ENCODE results near the gene SEMA4C. TPM values are rescaled to one million over a fixed set of nuclear protein-coding genes. Genes with fewer than 3 reads are reported as not detected.

The SEMA4C gene
- total RNA-seq, 2 donors from 2014 or later, result 17.0 to 18.0 TPM

DNA sequence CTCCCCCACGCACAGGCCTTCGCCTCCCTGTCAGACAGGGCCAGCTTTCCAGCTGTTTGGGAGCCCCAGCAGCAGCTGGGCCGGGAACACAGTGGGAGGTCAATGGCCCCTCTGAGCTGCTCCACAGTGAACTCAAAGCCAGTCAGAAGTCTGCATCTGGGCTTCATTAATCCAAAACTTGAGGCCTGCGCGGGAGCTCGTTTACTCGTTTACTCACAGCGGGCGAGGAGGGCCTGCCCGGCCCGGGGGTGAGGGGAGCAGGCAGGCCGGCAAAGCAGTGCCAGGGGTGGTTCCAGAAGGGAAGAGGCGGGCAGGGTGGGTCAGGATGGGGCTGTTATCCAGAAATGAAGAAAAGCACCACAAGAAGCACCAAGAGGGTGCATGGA, 36.8 kb upstream of the SEMA4C start:
- Mint-ChIP-seq H3K27ac (peak overlapping the region in 1 of 2 donors; percentile 31), H3K9me3 (no peaks in the 10 kb centered on the region), H3K4me1 (ENCODE audit: low read depth in 2 of 2) (peaks cover 8 to 16% of the 10 kb centered on the region in 2 donors), H3K36me3 (no peaks in the 10 kb centered on the region), H3K4me3 (no peak overlapping the region), H3K27me3 (no peaks in the 10 kb centered on the region)
- no peak for ATAC-seq
- DNase-seq (ENCODE audit: low spot score), result no peak

GRCh38 chr2:96903815-96904214, 33.9 kb upstream of the SEMA4C start:
- Mint-ChIP-seq H3K9me3 (no peaks in the 10 kb centered on the region), H3K27ac (no peak overlapping the region)
- ATAC-seq, result no peak

DNA sequence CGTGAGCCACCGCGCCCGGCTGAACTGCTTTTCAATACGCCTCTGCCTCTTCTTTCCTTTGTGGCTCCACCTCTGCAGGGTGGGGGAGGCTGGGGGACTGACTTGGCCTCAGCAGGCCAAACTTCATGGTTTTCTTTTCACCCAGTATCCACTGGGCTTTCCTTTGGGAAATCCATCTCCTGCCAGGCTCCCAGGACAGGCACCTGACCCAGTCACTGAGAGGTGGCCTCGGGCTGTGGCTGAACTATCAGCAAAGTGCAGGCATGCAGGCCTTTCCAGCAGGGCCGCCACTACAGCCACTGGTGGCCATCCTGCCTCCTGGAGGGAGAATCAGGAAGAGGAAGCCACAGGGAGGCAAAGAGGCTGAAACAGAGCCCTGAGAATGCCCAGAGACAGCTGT, 33.4 kb upstream of the SEMA4C start:
- Mint-ChIP-seq H3K4me3 (no peak overlapping the region), H3K36me3 (no peaks in the 10 kb centered on the region), H3K27me3 (no peaks in the 10 kb centered on the region), H3K4me1 (ENCODE audit: low read depth in 2 of 2) (peaks cover 0 to 11% of the 10 kb centered on the region in 2 donors), H3K27ac (no peak overlapping the region), H3K9me3 (no peaks in the 10 kb centered on the region)
- ATAC-seq (no peak), DNase-seq (ENCODE audit: low spot score) (no peak)

More at GRCh38 chr2:96903815-96904214, 33.9 kb upstream of the SEMA4C start:
- no peak for DNase-seq (ENCODE audit: low spot score)
- Mint-ChIP-seq H3K4me3 (no peak overlapping the region), H3K4me1 (ENCODE audit: low read depth in 2 of 2) (peaks cover 0 to 9% of the 10 kb centered on the region in 2 donors), H3K36me3 (no peaks in the 10 kb centered on the region), H3K27me3 (no peaks in the 10 kb centered on the region)

DNA sequence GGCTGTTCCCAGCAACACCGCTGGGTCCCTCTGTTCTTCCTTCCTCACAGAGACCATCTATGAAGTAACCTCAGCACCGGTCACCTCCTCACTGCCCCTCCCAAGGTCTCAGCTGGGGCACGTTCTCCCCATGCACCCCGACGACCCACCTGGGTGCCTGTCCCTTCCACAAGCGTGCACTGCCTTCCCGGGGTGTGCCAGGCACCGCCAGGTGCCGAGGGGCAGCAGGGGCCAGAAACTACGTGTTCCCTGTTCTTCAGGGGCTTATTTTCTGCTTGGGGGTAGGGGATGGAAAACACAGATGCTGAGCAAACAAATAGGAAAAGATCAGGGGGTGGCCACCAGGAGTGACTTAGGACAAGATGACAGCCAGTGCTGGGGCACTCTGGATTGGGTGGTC, 30.4 kb upstream of the SEMA4C start:
- DNase-seq (ENCODE audit: low spot score) (no peak), ATAC-seq (no peak)
- no peak overlapping the region for H3K4me3 Mint-ChIP-seq
- H3K4me1 Mint-ChIP-seq (ENCODE audit: low read depth in 2 of 2), result peaks cover 9 to 29% of the 10 kb centered on the region in 2 donors
- H3K27ac Mint-ChIP-seq, result peak overlapping the region in 1 of 2 donors; percentile 3
- no peaks in the 10 kb centered on the region for H3K9me3 Mint-ChIP-seq
- no peaks in the 10 kb centered on the region for H3K27me3 Mint-ChIP-seq
- no peaks in the 10 kb centered on the region for H3K36me3 Mint-ChIP-seq

DNA sequence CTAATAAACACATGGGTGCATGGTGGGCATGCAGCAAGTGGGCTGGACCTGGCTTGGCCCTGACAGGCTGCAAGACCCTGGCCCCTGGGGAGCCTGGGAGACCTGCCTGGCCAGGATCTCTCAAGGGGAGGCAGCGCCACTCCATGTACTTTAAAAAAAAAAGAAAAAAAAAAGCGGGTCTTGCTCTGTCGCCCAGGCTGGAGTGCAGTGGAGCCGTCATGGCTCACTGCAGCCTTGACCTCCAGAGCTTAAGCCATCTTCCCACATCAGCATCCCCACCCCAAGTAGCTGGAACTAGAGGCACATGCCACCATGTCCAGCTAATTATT, 29.5 kb upstream of the SEMA4C start:
- DNase-seq (ENCODE audit: low spot score) (no peak), ATAC-seq (no peak)
- H3K9me3 Mint-ChIP-seq, result no peaks in the 10 kb centered on the region
- H3K36me3 Mint-ChIP-seq, result no peaks in the 10 kb centered on the region
- H3K27ac Mint-ChIP-seq, result no peak overlapping the region
- H3K27me3 Mint-ChIP-seq, result no peaks in the 10 kb centered on the region
- no peak overlapping the region for H3K4me3 Mint-ChIP-seq
- H3K4me1 Mint-ChIP-seq (ENCODE audit: low read depth in 2 of 2), result peaks cover 9 to 33% of the 10 kb centered on the region in 2 donors

DNA sequence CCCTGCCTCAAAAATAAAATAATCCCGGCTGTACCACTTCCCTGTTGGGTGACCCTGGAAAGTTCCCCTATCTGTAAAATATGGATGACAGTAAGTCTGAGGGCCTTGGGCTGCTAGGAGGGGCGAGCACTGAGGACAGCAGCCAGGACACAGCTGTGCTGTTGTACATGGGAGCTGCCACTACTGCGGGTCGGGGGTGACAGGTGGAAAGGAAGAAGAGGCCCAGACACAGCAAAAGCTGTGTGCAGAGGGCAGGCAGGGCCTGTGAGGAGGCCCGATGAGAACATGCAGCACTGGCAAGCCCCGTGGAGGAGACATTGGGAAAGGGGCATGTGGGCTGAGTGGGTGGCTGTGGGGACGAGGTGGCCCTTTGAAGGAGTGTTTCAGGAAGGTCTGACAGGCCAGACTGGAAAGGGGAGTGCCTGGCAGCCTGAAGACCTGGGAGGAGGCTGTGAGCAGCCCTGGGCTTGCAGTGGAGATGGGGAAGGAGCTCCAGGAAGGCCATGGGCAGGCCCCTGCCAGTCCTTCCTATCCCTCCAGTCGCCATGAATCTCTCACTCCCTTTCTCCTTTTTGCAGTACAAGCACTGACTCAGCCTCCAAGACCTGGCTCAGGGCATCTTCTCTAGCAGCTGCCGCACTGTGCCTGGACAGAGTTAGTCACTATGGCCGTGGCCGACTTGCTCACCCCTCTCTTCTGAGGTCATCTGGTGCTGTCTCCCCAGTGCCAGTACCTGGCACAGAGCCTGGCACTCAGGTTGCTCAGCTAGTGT, 28.9 kb upstream of the SEMA4C start:
- Mint-ChIP-seq H3K9me3 (no peaks in the 10 kb centered on the region), H3K27ac (no peak overlapping the region)
- no peak for ATAC-seq

DNA sequence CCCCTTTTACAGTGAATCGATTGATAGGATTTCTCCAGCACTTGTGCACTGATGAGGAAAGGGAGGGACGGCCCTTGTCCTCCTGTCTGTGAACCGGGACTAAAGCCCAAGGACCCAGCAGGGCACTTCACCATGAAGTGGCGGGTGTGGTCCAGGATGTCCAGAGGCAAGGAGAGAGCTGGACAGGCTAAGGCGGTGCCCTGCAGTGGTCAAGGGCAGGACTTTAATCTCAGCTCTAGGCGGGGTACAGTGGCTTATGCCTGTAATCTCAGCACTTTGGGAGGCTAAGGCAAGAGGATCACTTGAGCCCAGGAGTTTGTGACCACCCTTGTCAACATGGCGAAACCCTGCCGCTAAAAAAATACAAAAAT, 28.2 kb upstream of the SEMA4C start:
- Mint-ChIP-seq H3K36me3 (no peaks in the 10 kb centered on the region), H3K4me1 (ENCODE audit: low read depth in 2 of 2) (peaks cover 9 to 34% of the 10 kb centered on the region in 2 donors), H3K4me3 (no peak overlapping the region), H3K27ac (no peak overlapping the region), H3K27me3 (no peaks in the 10 kb centered on the region), H3K9me3 (no peaks in the 10 kb centered on the region)
- no peak for ATAC-seq
- no peak for DNase-seq (ENCODE audit: low spot score)

More for the DNA sequence above, 28.9 kb upstream of the SEMA4C start:
- Mint-ChIP-seq H3K36me3 (no peaks in the 10 kb centered on the region), H3K4me1 (ENCODE audit: low read depth in 2 of 2) (peaks cover 9 to 31% of the 10 kb centered on the region in 2 donors), H3K4me3 (no peak overlapping the region), H3K27me3 (no peaks in the 10 kb centered on the region)
- no peak for DNase-seq (ENCODE audit: low spot score)

GRCh38 chr2:96897491-96898134, 27.7 kb upstream of the SEMA4C start:
- H3K9me3 Mint-ChIP-seq, result no peaks in the 10 kb centered on the region
- no peaks in the 10 kb centered on the region for H3K27me3 Mint-ChIP-seq
- ATAC-seq (no peak), DNase-seq (ENCODE audit: low spot score) (no peak)
- H3K4me3 Mint-ChIP-seq, result no peak overlapping the region
- H3K36me3 Mint-ChIP-seq, result no peaks in the 10 kb centered on the region
- H3K27ac Mint-ChIP-seq, result no peak overlapping the region
- H3K4me1 Mint-ChIP-seq (ENCODE audit: low read depth in 2 of 2), result peaks cover 14 to 39% of the 10 kb centered on the region in 2 donors

DNA sequence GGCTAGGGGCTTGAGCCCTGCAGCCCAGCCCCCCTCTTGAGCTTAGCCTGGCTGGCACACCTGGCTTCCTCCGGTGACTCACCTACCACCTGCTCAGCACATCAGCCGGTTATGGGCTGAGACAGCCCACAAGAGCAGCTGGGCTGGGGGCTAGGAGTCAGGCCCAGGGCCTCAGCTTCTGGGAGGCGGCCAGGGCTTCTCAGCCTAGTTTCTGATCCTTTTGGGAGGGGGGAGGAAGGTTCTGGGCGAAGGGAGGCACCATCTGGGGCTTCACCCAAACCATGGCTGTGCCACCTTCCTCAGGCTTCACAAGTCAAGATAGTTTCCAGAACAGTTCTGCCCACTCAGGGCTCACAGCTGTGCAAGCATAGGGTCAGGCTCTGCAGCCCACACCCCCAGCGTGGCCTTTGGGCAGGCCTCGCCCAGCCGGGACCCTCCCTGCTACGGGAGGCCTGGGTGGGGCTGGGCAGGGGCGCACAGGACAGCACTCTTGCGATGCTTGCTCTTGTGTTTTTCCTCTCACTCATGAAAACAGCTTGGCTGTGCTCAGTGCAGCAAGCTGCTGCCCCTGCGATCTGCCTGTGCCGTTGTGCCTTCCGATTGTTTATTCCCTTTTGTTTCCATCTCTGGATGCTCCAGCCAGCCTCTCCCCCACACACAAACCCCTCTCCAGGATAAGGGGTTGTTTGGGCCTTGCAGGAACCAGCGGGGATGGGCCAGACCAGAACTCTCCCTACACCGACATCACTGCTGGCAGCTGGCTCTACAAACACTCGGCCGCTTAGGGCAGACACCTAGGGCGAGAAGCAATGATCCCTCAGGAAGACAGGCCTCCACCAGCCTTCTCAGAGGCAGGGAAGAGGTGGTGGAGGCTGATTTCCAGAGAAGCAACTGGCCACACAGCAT, 26.1 kb upstream of the SEMA4C start:
- peak overlapping the region in 1 of 2 donors; percentile 27 for H3K27ac Mint-ChIP-seq
- H3K4me3 Mint-ChIP-seq, result no peak overlapping the region
- DNase-seq (ENCODE audit: low spot score) (no peak), ATAC-seq (no peak)
- no peaks in the 10 kb centered on the region for H3K27me3 Mint-ChIP-seq
- H3K9me3 Mint-ChIP-seq, result no peaks in the 10 kb centered on the region
- no peaks in the 10 kb centered on the region for H3K36me3 Mint-ChIP-seq
- peaks cover 23 to 49% of the 10 kb centered on the region in 2 donors for H3K4me1 Mint-ChIP-seq (ENCODE audit: low read depth in 2 of 2)

- ATAC-seq, result no peak
These were observed 25.3 kb upstream of the SEMA4C start for GRCh38 chr2:96895032-96895745.

DNA sequence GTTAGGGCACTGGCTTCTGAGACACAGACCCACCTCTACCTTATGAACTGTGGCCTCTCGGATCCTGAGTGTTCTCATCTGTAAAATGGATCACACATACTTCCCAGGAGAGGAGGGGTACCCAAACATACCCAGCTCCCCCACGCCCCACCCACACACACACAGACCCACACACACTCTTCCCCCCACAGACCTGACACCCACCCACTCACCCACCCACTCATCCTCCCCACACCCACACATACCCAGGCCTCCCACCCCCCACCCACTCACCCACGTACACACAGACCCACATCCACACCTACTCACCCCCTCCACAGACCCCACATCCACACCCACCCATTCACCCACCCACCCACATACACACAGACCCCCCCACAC, 24.3 kb upstream of the SEMA4C start:
- H3K4me3 Mint-ChIP-seq, result no peak overlapping the region
- no peaks in the 10 kb centered on the region for H3K9me3 Mint-ChIP-seq
- DNase-seq (ENCODE audit: low spot score), result no peak
- no peak overlapping the region for H3K27ac Mint-ChIP-seq
- no peaks in the 10 kb centered on the region for H3K36me3 Mint-ChIP-seq
- no peak for ATAC-seq
- H3K27me3 Mint-ChIP-seq, result no peaks in the 10 kb centered on the region
- peaks cover 25 to 45% of the 10 kb centered on the region in 2 donors for H3K4me1 Mint-ChIP-seq (ENCODE audit: low read depth in 2 of 2)

More at GRCh38 chr2:96895032-96895745, 25.3 kb upstream of the SEMA4C start:
- Mint-ChIP-seq H3K27me3 (no peaks in the 10 kb centered on the region), H3K4me1 (ENCODE audit: low read depth in 2 of 2) (peaks cover 25 to 49% of the 10 kb centered on the region in 2 donors), H3K27ac (peak overlapping the region; percentile 1 to 2), H3K36me3 (no peaks in the 10 kb centered on the region), H3K9me3 (no peaks in the 10 kb centered on the region), H3K4me3 (no peak overlapping the region)
- no peak for DNase-seq (ENCODE audit: low spot score)

DNA sequence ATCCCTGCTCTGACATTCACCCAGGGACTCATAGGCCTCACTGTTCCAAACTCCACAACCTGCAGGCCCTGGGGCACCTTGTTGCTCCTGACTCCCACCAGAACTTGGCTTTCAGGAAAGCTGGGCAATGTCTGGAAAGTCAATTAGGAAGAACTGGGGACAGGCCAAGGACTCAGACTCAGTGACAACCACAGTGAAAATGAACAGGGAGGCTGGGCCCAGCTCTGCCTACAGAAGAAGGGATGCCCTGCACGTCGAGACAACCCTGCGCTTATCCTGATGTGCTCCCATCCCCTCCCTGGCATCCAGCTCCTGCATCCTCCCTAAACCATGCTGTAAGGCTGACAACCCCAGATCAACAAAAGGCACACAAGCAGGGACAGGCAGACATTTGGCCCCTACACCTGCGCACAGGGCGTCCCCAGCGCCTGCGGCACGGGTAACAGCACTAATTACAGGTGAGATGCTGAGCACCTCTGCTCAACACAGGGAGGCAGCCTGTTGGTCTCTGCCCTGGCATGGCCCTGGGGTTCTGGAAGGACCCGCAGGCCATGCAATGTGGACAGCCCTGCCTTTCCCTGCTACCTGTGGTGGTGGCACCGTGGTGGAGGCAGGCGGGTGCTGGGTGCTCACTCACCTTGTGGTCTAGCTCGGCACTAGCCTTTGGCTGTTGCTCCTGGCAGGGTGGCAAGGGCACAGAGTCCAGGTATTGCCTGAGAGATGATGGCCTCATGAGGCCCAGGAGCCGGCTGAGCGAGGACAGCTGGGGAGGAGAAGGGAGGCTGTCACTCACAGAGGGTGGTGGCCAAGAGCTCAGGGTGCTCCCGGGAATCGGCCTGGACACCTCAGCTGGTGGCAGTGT, 23.6 kb upstream of the SEMA4C start:
- no peaks in the 10 kb centered on the region for H3K27me3 Mint-ChIP-seq
- H3K4me3 Mint-ChIP-seq, result no peak overlapping the region
- ATAC-seq, result peak in 1 of 2 donors; percentile 3
- no peaks in the 10 kb centered on the region for H3K9me3 Mint-ChIP-seq
- no peak overlapping the region for H3K27ac Mint-ChIP-seq
- DNase-seq (ENCODE audit: low spot score), result no peak
- peaks cover 25 to 43% of the 10 kb centered on the region in 2 donors for H3K4me1 Mint-ChIP-seq (ENCODE audit: low read depth in 2 of 2)
- H3K36me3 Mint-ChIP-seq, result no peaks in the 10 kb centered on the region
